Muscle of leg (tissue), 11 donors: ENCODE results near the gene CSNK2A1. TPM values are rescaled to one million over a fixed set of nuclear protein-coding genes. Genes with fewer than 3 reads are reported as not detected.
"Not testable (repeated sequence)": the region's sequence is repeated elsewhere in the genome, so short reads cannot be mapped to it uniquely, and the experiment has no call there.

ENCODE experiments used
- DNase-seq: peaks from one replicate; pipeline ENCODE4 v3.0.0; 2013
- H3K27ac ChIP-seq: one replicate; pipeline ENCODE4 v1.5.1; 2013; ENCODE audit warnings: mild to moderate bottlenecking, low read length, control low read depth
- H3K27me3 ChIP-seq: one replicate; pipeline ENCODE4 v1.6.1; 2013; ENCODE audit warnings: low read length; ENCODE audit not compliant: control insufficient read depth, insufficient read depth
- H3K36me3 ChIP-seq: one replicate; pipeline ENCODE4 v1.6.1; 2013; ENCODE audit warnings: low read length; ENCODE audit not compliant: control insufficient read depth, insufficient read depth
- H3K4me1 ChIP-seq: one replicate; pipeline ENCODE4 v1.6.1; 2013; ENCODE audit warnings: low read length; ENCODE audit not compliant: control insufficient read depth, insufficient read depth
- H3K4me3 ChIP-seq: one replicate; pipeline ENCODE4 v1.5.1; 2013; ENCODE audit warnings: low read length, control low read depth
- H3K9me3 ChIP-seq: replicated peaks from 2 replicates; pipeline ENCODE4 v1.6.1; 2013; ENCODE audit warnings: low read depth, low read length; ENCODE audit not compliant: control insufficient read depth
- WGBS: methylation state at CpG from one replicate; pipeline ENCODE4 v1.1.5; 2013; ENCODE audit warnings: missing lambda C conversion rate; ENCODE audit not compliant: insufficient coverage; 5-methylcytosine and 5-hydroxymethylcytosine counted together
- polyA plus RNA-seq, 8 donors: library from polyadenylated mRNA; unstranded; fragments of 120-200 nt; gene quantifications; one replicate each; pipeline versions ENCODE4 v1.2.1 to v1.2.3, GENCODE V29; 2013; ENCODE audit warnings: inconsistent platforms in 1 of 8, low replicate concordance in 1 of 8; ENCODE audit not compliant: insufficient read length in 8 of 8, insufficient read depth in 1 of 8
- total RNA-seq: library from RNA; stranded (reverse); fragments of 120-200 nt; gene quantifications from one replicate; pipeline ENCODE4 v1.2.4, GENCODE V29; 2013

CSNK2A1 gene
- total and polyA plus RNA-seq, 9 donors = 85.9 to 123 (median 94.1) TPM

DNA sequence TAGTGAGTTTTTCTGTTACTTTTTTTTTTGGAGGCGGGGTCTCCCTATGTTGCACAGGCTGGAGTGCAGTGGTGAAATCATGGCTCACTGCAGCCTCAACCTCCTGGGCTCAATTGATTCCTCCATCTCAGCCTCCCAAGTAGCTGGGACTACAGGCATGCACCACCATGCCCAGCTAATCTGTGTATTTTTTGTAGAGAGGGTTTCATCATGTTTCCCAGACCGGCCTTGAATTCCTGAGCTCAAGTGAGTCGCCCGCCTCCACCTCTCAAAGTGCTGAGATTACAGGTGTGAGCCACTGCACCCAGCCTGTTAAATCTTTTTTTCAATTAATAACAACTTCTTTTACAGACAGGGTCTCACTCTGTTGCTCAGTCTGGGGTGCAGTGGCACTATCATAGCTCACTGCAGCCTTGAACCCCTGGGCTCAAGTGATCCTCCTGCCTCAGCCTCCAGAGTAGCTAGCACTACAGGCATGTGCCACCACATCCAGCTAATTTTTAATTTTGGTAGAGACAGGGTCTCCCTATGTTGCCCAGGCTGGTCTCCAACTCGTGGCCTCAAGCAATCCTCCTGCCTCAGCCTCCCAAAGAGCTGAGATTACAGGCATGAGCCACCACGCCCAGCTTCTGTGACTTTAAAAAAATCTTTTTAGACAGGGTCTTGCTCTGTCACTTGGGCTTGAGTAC, 66.9 kb downstream of the CSNK2A1 start:
- not testable (repeated sequence) for H3K4me3 ChIP-seq, H3K9me3 ChIP-seq, DNase-seq, H3K27me3 ChIP-seq, H3K27ac ChIP-seq, H3K4me1 ChIP-seq
- H3K36me3 ChIP-seq = peaks cover 35% of the 10 kb centered on the region
- 97% methylated on average over 5 of the region's 6 CpGs for WGBS

- DNase-seq = peak; percentile 42
Measured at GRCh38 chr20:475463-476357, 67.9 kb downstream of the CSNK2A1 start.

DNA sequence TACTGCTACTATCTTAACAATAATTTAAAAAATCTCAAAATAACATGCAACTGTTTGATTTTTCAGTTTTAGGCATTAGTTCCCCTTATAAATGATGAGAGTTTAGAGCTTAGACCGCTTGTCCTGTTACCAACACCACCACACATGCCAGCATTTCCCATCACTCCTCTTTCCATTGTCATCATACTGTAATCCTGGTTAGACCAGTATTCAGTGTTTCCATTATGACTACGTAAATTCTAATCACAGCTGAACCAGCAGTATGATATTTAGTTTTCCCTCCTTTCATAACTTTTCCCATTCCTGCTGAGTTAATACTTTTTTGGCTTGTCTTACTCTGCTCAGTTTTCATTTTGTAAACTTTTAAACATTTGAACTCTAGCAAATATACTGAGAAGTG, 69.0 kb downstream of the CSNK2A1 start:
- Histone ChIP-seq H3K27me3 (no peaks in the 10 kb centered on the region), H3K36me3 (peaks cover 24% of the 10 kb centered on the region), H3K27ac (no peak overlapping the region), H3K9me3 (no peaks in the 10 kb centered on the region), H3K4me1 (peaks cover 7% of the 10 kb centered on the region), H3K4me3 (no peak overlapping the region)
- DNase-seq = peak; percentile 31
- WGBS = 100% methylated on average over 1 of the region's 2 CpGs

More at GRCh38 chr20:475463-476357, 67.9 kb downstream of the CSNK2A1 start:
- Histone ChIP-seq H3K4me3 (no peak overlapping the region), H3K9me3 (no peaks in the 10 kb centered on the region), H3K27ac (peak overlapping the region; percentile 42), H3K36me3 (peaks cover 26% of the 10 kb centered on the region), H3K27me3 (no peaks in the 10 kb centered on the region), H3K4me1 (peaks cover 7% of the 10 kb centered on the region)
- 60% methylated on average over 5 of the region's 6 CpGs for WGBS

DNA sequence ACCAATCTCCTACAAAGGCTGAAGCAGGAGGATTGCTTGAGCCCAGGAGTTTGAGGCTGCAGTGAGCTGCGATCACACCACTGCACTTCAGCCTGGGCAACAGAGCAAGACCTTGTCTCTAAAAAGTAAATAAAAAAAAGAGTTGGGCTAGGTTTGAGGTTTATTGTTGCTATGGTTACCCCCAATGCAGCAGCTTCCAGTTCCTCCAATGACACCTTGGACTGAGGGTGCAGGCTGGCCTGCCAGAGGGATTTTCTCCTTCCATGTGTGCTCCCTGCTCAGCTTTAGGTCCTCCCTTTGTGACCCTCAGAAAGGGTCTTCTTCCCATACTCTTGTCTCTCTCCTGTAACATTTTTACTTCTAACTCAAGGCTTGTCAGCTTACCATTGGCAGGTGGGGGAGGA, 70.7 kb downstream of the CSNK2A1 start:
- WGBS = no CpG with 5 or more reads among the region's 1 CpG
- no peaks in the 10 kb centered on the region for H3K27me3 ChIP-seq

GRCh38 chr20:472137-472846, 71.3 kb downstream of the CSNK2A1 start:
- Histone ChIP-seq H3K27ac (no peak overlapping the region), H3K27me3 (no peaks in the 10 kb centered on the region), H3K4me1 (peaks cover 7% of the 10 kb centered on the region), H3K9me3 (peaks cover 2% of the 10 kb centered on the region), H3K36me3 (peaks cover 9% of the 10 kb centered on the region), H3K4me3 (no peak overlapping the region)
- DNase-seq = no peak
- 91% methylated on average over 7 of the region's 9 CpGs for WGBS

More for the DNA sequence above, 70.7 kb downstream of the CSNK2A1 start:
- no peak for DNase-seq
- Histone ChIP-seq H3K27ac (no peak overlapping the region), H3K9me3 (no peaks in the 10 kb centered on the region), H3K4me3 (no peak overlapping the region), H3K36me3 (peaks cover 14% of the 10 kb centered on the region), H3K4me1 (peaks cover 7% of the 10 kb centered on the region)

GRCh38 chr20:469746-470490, 73.7 kb downstream of the CSNK2A1 start:
- H3K4me3 ChIP-seq = no peak overlapping the region
- H3K27me3 ChIP-seq = no peaks in the 10 kb centered on the region
- no peak overlapping the region for H3K27ac ChIP-seq
- H3K36me3 ChIP-seq = peaks cover 6% of the 10 kb centered on the region
- H3K4me1 ChIP-seq = no peaks in the 10 kb centered on the region
- peaks cover 2% of the 10 kb centered on the region for H3K9me3 ChIP-seq
- 75% methylated on average over 3 of the region's 8 CpGs for WGBS
- no peak for DNase-seq

GRCh38 chr20:467755-468154, 75.8 kb downstream of the CSNK2A1 start:
- H3K9me3 ChIP-seq = peaks cover 2% of the 10 kb centered on the region
- H3K4me1 ChIP-seq = peaks cover 4% of the 10 kb centered on the region
- 92% methylated on average over 6 of the region's 7 CpGs for WGBS
- no peak overlapping the region for H3K27ac ChIP-seq
- no peak for DNase-seq
- peaks cover 2% of the 10 kb centered on the region for H3K27me3 ChIP-seq
- H3K4me3 ChIP-seq = no peak overlapping the region
- H3K36me3 ChIP-seq = no peaks in the 10 kb centered on the region

GRCh38 chr20:462199-462991, 81.2 kb downstream of the CSNK2A1 start, which contains the start of gene TBC1D20:
TBC1D20 (minus strand) TSS chr20:462533; CDS start chr20:462405, 128 bp downstream.
- Histone ChIP-seq H3K4me1 (peaks cover 15% of the 10 kb centered on the region), H3K27ac (peak within 1 kb of the TSS; percentile 87), H3K9me3 (peaks cover 1% of the 10 kb centered on the region), H3K27me3 (peaks cover 2% of the 10 kb centered on the region), H3K4me3 (peak within 1 kb of the TSS; percentile 88), H3K36me3 (peaks cover 2% of the 10 kb centered on the region)
- WGBS = under 1% methylated on average over 67 of the region's 80 CpGs
- peak; percentile 97 for DNase-seq
